HG02610 (cell line): ENCODE measurements around the gene SBK1.

Experiments
- ATAC-seq: cut with Tn5 transposase; IDR thresholded peaks from one replicate; pipeline ENCODE4 v1.9.1; 2021; ENCODE audit warnings: mild to moderate bottlenecking, moderate library complexity; ENCODE audit not compliant: unreplicated experiment

The SBK1 gene

GRCh38 chr16:28303132-28303531, 10.8 kb downstream of the SBK1 start:
- ATAC-seq, result no peak

DNA sequence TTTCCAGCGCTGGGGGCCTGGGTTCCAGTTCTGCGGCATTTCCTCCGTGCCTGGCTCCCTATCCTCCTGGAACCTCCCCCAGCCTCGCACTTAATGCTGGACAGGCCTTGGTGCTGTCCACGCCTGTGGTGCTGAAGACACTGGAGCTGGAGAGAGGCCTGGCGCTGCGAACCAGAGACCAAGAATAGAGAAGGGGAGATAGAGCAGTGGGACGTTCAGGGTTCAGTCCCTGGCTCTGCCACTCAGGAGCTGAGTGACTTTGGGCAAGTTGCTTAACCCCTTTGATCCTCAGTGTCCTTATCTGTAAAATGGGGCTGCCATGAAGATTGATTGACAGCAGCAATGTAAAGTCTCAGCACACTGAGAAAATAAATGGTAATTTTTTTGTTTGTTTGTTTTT, 11.9 kb downstream of the SBK1 start:
- no peak for ATAC-seq

DNA sequence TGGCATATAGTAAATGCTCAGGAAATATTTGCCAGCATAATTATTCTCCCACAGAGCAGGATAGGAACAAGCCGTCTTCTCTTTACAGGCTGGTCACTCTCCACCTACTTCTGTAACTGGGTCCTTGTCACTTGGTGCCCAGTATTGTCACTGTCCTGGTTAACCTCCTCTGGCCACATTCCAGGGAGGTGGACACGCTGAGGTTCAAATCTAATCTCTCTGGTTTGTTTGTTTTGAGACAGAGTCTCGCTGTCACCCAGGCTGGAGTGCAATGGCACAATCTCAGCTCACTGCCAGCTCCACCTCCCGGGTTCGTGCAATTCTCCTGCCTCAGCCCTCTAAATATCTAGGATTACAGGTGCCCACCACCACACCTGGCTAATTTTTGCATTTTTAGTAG, 15.6 kb downstream of the SBK1 start:
- no peak for ATAC-seq

DNA sequence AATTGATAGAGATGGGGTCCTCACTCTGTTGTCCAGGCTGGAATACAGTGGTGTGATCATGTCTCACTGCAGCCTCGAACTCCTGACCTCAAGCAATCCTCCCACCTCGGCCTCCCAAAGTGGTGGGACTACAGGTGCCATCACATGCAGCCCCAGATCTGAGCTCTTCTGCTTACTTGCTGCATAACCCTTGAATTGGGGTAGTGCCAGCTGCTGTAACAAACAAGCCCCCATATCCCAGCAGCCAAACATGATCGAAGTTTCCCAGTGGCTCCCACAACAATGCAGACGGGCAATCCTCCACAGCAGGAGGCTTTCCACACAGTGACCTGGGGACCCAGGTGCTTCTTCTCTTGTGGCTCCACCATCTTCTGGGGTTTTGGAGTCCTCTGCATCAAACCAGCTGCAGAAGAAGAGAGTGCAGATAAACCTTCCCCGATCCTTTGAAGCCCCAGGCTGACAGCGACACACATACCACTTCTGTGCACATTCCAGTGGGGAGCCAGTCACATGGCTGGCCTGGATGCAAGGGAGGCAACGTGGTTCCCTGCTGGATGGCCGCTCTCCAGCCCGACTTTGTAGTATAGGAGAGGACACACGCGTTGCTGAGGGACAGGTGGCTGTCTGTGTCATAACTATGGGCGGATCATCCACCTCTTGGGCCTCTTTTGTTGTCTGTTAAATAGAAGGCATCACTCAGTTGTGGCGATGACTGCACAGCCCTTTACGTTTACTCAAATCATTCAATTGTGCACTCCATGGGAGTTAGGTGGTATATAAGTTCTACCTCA, 16.7 kb downstream of the SBK1 start:
- no peak for ATAC-seq

DNA sequence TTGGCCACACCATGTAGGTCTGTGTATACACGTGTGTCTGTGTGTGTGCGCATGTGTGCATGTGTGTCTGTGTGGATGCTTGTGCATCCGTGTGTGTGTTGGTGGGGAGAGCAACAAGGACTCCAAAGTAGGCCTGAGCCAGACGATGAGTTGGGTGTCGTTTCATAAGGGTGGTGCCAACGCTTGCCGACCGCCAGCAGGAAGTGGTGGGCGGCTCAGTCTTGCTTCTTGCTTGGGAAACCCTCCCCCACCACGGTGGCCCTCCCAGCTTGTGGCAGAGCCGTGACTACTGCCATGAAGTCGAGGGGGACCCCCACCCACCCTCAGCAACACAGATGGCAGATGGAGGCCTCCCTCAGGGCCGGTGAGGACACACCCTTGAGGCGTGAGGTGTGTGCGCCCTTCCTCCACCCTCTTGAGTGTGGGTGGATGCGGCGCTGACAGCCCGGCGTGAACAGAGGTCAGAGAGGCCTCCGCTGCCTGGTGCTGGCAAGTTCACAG, 17.5 kb downstream of the SBK1 start:
- ATAC-seq, result no peak

- no peak for ATAC-seq
Observed at GRCh38 chr16:28310796-28311195, 18.5 kb downstream of the SBK1 start.

GRCh38 chr16:28311413-28311812, 19.1 kb downstream of the SBK1 start:
- no peak for ATAC-seq

GRCh38 chr16:28311913-28312312, 19.6 kb downstream of the SBK1 start:
- ATAC-seq, result no peak

DNA sequence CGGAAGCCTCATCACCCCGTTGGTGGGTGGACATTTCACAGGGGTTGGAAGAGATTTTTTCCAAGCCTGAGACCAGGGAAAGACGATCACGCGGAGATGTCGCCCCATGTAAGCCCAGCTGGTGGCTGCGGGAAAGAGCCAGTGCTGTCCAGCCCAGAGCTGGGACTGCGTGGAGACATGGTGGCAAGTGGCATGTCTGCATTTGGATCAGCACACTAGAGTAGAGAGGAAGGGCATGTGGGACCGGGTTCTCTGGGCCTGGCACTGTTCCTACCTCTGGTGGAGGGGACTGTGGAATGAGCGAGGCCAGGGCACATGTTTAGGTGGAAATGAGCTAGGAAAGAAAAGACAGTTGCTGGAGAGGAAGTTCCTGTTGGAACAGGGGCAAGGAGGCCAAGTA, 20.0 kb downstream of the SBK1 start:
- no peak for ATAC-seq

- ATAC-seq, result no peak
Observed at GRCh38 chr16:28313587-28313986, 21.3 kb downstream of the SBK1 start.

DNA sequence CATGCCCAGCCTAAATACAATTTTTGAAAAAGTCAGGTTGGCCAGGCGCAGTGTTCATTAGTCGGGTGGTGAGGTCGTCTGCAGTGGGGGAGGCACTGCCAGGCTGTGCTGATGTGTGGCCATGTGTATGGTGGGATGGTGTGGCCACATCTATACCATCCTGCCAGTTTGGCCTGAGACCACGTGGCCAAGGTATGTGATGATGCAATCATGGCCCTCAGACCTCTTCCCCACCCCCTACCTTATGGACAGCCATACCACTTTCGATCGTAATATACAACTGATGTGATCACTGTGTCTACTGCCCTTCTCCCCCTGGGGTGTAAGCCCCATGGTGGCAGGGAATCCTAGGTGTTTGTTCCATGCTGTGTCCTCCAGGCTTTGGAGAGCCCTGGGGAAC, 23.7 kb downstream of the SBK1 start:
- ATAC-seq, result no peak

GRCh38 chr16:28317040-28317880, 24.9 kb downstream of the SBK1 start:
- no peak for ATAC-seq

DNA sequence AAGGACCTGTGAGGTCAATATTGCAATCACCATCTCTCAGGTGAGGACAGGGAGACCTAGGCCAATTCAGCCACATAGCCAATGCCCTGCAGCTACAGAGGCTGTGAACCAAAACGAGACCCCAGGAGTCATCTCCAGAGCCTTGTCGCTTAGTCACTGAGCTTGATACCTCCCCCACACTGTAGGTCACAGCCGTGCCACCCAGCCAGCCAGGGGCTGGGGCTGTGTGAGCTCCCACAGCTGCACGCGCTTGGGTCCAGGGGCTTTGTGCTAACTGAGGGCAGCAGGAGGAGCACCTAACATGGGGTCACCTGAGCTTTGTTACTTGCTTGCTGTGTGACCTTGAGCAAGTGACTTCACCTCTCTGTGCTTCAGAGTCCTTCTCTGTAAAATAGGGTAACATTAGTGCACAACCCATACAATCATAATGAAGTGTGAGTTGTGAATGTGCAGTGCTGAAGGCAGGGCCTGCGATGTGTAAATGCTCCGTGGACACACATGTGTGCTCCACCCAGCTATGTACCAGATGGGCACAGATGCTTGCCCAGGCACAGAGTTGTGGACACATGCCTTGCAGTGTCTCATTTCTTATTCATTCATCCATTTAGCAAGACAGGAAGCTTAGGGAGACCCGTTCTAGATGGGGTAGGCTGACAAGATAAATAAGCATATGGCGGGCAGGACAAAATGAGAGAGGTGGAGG, 25.9 kb downstream of the SBK1 start:
- ATAC-seq, result no peak

- ATAC-seq, result no peak
Observed at GRCh38 chr16:28319476-28320022, 27.2 kb downstream of the SBK1 start.

GRCh38 chr16:28320023-28320561, 27.8 kb downstream of the SBK1 start:
- no peak for ATAC-seq

DNA sequence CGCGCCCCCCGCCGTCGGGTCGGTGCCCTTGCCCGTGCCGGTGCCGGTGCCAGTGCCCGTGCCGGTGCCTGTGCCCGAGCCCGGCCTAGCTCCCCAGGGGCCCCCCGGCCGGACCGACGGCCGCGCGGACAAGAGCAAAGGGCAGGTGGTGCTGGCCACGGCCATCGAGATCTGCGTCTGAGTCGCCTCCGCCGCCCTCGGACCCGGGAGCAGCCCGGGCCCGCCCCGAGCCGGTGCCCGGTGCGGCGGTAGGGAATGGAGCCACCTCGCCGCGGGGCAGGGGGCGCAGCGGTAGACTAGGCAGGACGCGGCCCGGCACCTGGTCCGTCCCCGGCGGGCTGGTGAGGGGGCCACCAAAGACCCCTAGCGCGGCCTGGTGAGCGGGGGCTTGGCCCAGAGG, 28.4 kb downstream of the SBK1 start:
- ATAC-seq, result no peak

- no peak for ATAC-seq
Observed at GRCh38 chr16:28321700-28322411, 29.5 kb downstream of the SBK1 start.

GRCh38 chr16:28324235-28324886, 32.0 kb downstream of the SBK1 start:
- no peak for ATAC-seq

DNA sequence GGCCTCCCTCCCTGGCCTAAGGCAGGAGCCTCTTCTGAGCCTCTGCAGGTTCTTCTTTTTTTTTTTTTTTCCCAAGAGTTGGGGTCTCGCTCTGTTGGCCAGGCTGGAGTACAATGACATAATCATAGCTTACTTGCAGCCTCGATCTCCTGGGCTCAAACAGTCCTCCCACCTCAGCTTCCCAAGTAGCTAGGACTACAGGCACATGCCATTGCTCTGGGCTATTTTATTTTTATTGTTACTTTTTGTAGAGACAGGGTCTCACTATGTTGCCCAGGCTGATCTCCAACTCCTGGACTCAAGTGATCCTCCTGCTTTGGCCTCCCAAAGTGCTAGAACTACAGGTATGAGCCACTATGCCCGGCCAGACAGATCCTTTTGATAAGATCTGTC, 32.6 kb downstream of the SBK1 start:
- no peak for ATAC-seq
